ENCODE results near the gene TNFRSF14.

Gene TNFRSF14

DNA sequence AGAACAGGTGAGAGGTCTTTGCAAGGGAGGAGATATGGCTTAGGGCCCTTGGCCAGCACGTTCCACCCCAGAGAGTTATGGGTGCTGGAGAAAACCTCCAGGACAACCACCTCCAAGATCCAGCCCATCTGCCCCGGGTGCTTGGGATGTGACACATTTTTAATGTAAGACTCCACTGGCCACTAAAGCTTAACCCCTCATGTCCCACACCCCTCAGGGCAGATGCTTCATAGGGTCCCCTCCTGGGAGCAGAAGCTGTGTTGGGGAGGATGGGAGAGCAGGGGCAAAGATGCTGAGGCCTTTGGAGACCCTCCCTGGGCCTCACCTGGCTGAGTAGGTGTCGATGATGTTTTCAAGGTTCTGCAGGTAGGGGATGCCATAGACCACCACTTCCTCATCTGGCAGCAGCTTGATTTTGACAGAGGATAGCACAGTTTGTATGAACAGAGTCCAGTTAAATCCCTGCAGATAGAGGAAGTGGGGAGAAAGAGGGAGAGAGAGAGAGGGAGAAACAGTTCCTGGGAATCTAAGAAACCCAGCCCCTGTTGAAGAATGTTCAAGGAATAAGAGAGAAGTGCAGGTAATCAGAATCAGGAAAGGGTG, 42.3 kb downstream of the TNFRSF14 start:
- CTCF ChIA-PET: no interaction called here
- POLR2A ChIA-PET: no interaction called here
- TF ChIP-seq, protein P1, sequence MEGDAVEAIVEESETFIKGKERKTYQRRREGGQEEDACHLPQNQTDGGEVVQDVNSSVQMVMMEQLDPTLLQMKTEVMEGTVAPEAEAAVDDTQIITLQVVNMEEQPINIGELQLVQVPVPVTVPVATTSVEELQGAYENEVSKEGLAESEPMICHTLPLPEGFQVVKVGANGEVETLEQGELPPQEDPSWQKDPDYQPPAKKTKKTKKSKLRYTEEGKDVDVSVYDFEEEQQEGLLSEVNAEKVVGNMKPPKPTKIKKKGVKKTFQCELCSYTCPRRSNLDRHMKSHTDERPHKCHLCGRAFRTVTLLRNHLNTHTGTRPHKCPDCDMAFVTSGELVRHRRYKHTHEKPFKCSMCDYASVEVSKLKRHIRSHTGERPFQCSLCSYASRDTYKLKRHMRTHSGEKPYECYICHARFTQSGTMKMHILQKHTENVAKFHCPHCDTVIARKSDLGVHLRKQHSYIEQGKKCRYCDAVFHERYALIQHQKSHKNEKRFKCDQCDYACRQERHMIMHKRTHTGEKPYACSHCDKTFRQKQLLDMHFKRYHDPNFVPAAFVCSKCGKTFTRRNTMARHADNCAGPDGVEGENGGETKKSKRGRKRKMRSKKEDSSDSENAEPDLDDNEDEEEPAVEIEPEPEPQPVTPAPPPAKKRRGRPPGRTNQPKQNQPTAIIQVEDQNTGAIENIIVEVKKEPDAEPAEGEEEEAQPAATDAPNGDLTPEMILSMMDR (IDR thresholded peaks at IDR 0.05; ENCODE audit: control extremely low read depth, extremely low read depth, low read depth, missing control alignments): no peak
- DNase-seq (ENCODE audit: extremely low spot score): no peak

DNA sequence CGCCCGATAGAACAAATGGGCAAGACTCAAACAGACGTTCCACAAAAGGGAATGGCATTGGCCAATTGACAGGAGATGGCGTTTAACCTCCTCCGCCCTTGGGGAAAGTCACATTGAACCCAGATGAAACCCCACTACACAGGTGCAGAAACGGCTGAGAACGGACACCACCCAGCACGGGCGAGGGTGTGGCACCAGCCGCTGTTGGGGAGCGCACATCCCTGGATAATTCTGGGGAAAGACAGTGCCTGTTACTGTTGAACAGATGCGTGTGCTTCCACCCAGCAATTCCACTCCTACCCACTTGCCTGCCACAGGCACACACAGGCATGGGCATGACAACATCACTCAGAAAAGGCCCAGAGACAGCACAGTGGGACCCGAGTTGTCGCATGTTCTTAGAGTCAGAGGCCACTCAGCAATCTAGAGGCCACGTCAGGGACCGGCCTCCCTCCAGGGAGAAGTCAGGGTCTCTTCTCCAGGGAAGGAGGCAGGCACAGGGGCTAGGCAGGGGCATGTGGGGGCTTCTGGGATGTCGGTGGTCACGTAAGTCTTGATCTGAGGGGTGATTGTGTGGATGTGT, 45.6 kb downstream of the TNFRSF14 start:
- CTCF ChIA-PET: no interaction called here
- TF ChIP-seq, protein P1 (IDR thresholded peaks at IDR 0.05; ENCODE audit: control extremely low read depth, extremely low read depth, low read depth, missing control alignments): no peak

GRCh38 chr1:2602311-2602835, 46.2 kb downstream of the TNFRSF14 start:
- ChIA-PET POLR2A (no interaction called here), CTCF (no interaction called here)
- DNase-seq (ENCODE audit: extremely low spot score): no peak
- TF ChIP-seq, protein P1 (IDR thresholded peaks at IDR 0.05; ENCODE audit: control extremely low read depth, extremely low read depth, low read depth, missing control alignments): no peak

More for the DNA sequence above, 45.6 kb downstream of the TNFRSF14 start:
- POLR2A ChIA-PET: no interaction called here
- no peak for DNase-seq (ENCODE audit: extremely low spot score)

GRCh38 chr1:2602866-2603520, 46.8 kb downstream of the TNFRSF14 start:
- TF ChIP-seq, protein P1 (IDR thresholded peaks at IDR 0.05; ENCODE audit: control extremely low read depth, extremely low read depth, low read depth, missing control alignments): no peak
- CTCF ChIA-PET: no interaction called here
- DNase-seq (ENCODE audit: extremely low spot score): no peak
- POLR2A ChIA-PET: no interaction called here

GRCh38 chr1:2603521-2604155, 47.5 kb downstream of the TNFRSF14 start:
- CTCF ChIA-PET: no interaction called here
- TF ChIP-seq, protein P1 (IDR thresholded peaks at IDR 0.05; ENCODE audit: control extremely low read depth, extremely low read depth, low read depth, missing control alignments): no peak
- no peak for DNase-seq (ENCODE audit: extremely low spot score)
- POLR2A ChIA-PET: no interaction called here

DNA sequence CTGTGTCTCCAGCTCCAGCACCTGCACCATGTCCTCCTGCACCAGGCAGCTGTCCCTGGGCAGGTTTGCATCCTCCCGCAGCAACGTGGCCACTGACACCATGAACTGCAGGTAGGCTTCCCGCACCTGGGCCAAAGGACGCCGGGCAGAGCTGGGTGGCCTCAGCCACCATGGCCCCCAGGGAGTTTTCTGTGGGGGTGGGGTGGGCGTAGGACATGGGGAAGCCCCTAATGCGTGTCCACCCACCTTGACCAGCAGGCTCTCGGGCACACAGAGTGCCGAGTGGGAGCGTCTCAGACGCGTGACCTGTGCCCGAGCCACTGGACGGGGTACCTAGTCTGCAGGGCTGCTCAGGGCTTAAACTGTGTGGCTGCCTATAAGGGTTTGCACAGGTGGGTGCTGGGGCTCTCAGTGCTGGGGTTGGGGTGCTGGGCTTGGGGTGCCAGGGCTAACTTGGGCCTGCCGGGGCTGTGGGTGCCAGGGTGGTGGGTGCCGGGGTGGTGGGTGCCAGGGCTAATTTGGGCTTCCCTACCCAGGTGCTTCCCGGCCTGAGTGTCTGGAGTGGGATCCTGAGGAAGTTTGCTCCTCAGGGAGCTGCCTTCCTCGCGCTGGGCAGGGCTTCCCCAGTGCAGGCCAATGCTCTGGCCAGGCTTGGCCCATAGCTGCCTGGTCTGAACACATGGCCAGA, 48.1 kb downstream of the TNFRSF14 start:
- ChIA-PET CTCF (interaction anchor here (1.1 kb wide), 1 partner anchor 16 kb away, joined by 4 read pairs; no protein-coding TSS in a partner anchor), POLR2A (no interaction called here)
- TF ChIP-seq, protein P1 (IDR thresholded peaks at IDR 0.05; ENCODE audit: control extremely low read depth, extremely low read depth, low read depth, missing control alignments): no peak

More for the DNA sequence above, 48.1 kb downstream of the TNFRSF14 start:
- DNase-seq (ENCODE audit: extremely low spot score): no peak

Measured in GM10248 (cell line).